Measurements from ENCODE around the gene NOL4L. TPM values are rescaled to one million over a fixed set of nuclear protein-coding genes. Genes with fewer than 3 reads are reported as not detected.

NOL4L gene
- total and polyA plus RNA-seq, 2 experiments from 2014 or later, result 38.8 to 39.2 TPM

- TF ChIP-seq CTCF (conservative IDR thresholded peaks at IDR 0.05; ENCODE audit: low read depth in 2 of 2) (peak; percentile 74 to 94), ZNF114 (CRISPR knock-in tag; IDR thresholded peaks at IDR 0.05) (no peak), JUNB (IDR thresholded peaks at IDR 0.05; ENCODE audit: unreplicated experiment) (no peak)
- TF ChIP-seq, protein P1, sequence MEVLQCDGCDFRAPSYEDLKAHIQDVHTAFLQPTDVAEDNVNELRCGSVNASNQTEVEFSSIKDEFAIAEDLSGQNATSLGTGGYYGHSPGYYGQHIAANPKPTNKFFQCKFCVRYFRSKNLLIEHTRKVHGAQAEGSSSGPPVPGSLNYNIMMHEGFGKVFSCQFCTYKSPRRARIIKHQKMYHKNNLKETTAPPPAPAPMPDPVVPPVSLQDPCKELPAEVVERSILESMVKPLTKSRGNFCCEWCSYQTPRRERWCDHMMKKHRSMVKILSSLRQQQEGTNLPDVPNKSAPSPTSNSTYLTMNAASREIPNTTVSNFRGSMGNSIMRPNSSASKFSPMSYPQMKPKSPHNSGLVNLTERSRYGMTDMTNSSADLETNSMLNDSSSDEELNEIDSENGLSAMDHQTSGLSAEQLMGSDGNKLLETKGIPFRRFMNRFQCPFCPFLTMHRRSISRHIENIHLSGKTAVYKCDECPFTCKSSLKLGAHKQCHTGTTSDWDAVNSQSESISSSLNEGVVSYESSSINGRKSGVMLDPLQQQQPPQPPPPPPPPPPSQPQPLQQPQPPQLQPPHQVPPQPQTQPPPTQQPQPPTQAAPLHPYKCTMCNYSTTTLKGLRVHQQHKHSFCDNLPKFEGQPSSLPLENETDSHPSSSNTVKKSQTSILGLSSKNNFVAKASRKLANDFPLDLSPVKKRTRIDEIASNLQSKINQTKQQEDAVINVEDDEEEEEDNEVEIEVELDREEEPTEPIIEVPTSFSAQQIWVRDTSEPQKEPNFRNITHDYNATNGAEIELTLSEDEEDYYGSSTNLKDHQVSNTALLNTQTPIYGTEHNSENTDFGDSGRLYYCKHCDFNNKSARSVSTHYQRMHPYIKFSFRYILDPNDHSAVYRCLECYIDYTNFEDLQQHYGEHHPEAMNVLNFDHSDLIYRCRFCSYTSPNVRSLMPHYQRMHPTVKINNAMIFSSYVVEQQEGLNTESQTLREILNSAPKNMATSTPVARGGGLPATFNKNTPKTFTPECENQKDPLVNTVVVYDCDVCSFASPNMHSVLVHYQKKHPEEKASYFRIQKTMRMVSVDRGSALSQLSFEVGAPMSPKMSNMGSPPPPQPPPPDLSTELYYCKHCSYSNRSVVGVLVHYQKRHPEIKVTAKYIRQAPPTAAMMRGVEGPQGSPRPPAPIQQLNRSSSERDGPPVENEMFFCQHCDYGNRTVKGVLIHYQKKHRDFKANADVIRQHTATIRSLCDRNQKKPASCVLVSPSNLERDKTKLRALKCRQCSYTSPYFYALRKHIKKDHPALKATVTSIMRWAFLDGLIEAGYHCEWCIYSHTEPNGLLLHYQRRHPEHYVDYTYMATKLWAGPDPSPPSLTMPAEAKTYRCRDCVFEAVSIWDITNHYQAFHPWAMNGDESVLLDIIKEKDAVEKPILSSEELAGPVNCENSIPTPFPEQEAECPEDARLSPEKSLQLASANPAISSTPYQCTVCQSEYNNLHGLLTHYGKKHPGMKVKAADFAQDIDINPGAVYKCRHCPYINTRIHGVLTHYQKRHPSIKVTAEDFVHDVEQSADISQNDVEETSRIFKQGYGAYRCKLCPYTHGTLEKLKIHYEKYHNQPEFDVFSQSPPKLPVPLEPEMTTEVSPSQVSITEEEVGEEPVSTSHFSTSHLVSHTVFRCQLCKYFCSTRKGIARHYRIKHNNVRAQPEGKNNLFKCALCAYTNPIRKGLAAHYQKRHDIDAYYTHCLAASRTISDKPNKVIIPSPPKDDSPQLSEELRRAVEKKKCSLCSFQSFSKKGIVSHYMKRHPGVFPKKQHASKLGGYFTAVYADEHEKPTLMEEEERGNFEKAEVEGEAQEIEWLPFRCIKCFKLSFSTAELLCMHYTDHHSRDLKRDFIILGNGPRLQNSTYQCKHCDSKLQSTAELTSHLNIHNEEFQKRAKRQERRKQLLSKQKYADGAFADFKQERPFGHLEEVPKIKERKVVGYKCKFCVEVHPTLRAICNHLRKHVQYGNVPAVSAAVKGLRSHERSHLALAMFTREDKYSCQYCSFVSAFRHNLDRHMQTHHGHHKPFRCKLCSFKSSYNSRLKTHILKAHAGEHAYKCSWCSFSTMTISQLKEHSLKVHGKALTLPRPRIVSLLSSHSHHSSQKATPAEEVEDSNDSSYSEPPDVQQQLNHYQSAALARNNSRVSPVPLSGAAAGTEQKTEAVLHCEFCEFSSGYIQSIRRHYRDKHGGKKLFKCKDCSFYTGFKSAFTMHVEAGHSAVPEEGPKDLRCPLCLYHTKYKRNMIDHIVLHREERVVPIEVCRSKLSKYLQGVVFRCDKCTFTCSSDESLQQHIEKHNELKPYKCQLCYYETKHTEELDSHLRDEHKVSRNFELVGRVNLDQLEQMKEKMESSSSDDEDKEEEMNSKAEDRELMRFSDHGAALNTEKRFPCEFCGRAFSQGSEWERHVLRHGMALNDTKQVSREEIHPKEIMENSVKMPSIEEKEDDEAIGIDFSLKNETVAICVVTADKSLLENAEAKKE (CRISPR knock-in tag; IDR thresholded peaks at IDR 0.05), result no peak
Observed at GRCh38 chr20:32484958-32485769, 100.0 kb downstream of the NOL4L start (continued).

GRCh38 chr20:32484225-32484957 lies 100.7 kb downstream of the NOL4L start:
- Mint-ChIP-seq H3K27me3 (ENCODE audit: insufficient read depth, low read depth, poor library complexity) (peaks cover 16% of the 10 kb centered on the region), H3K27ac (no peak overlapping the region), H3K4me1 (peaks cover 33% of the 10 kb centered on the region), H3K9me3 (peaks cover 11% of the 10 kb centered on the region; the same call in 2 of the 3 replicates), H3K36me3 (ENCODE audit: low read depth) (peaks cover 6% of the 10 kb centered on the region; the same call in 1 of the 3 replicates), H3K4me3 (peak overlapping the region; percentile 79)
- ATAC-seq (peak; percentile 12), DNase-seq (ENCODE audit: low spot score) (peak; percentile 78)
- Histone ChIP-seq H3F3A (replicated peaks; ENCODE audit: low read depth) (peaks cover 21% of the 10 kb centered on the region), H3K79me2 (replicated peaks; ENCODE audit: insufficient read depth) (peaks cover 30% of the 10 kb centered on the region), H3K27ac (ENCODE audit: low read depth) (peak overlapping the region; percentile 94), H3K4me1 (ENCODE audit: insufficient read depth) (peaks cover 34% of the 10 kb centered on the region), H3K4me3 (peak overlapping the region; percentile 90), H4K20me1 (replicated peaks; ENCODE audit: insufficient read depth) (peaks cover 20% of the 10 kb centered on the region), H3K9me2 (ENCODE audit: insufficient read depth) (no peaks in the 10 kb centered on the region), H2AFZ (peak overlapping the region; percentile 5), H3K27me3 (ENCODE audit: insufficient read depth) (no peaks in the 10 kb centered on the region), H3K4me2 (peak overlapping the region; percentile 74), H3K36me3 (ENCODE audit: insufficient read depth) (no peaks in the 10 kb centered on the region; the same call in 1 of the 2 replicates)
- TF ChIP-seq ZNF331 (CRISPR knock-in tag; IDR thresholded peaks at IDR 0.05; ENCODE audit: low read depth) (no peak), CREB1 (CRISPR knock-in tag; IDR thresholded peaks at IDR 0.05; ENCODE audit: low read depth) (no peak), EZH2phosphoT487 (IDR thresholded peaks at IDR 0.05; ENCODE audit: unreplicated experiment) (no peak), STAT1 (IDR thresholded peaks at IDR 0.05; ENCODE audit: unreplicated experiment) (no peak), ZNF114 (CRISPR knock-in tag; IDR thresholded peaks at IDR 0.05) (no peak), ETS1 (IDR thresholded peaks at IDR 0.05) (no peak)
- TF ChIP-seq, protein P2, sequence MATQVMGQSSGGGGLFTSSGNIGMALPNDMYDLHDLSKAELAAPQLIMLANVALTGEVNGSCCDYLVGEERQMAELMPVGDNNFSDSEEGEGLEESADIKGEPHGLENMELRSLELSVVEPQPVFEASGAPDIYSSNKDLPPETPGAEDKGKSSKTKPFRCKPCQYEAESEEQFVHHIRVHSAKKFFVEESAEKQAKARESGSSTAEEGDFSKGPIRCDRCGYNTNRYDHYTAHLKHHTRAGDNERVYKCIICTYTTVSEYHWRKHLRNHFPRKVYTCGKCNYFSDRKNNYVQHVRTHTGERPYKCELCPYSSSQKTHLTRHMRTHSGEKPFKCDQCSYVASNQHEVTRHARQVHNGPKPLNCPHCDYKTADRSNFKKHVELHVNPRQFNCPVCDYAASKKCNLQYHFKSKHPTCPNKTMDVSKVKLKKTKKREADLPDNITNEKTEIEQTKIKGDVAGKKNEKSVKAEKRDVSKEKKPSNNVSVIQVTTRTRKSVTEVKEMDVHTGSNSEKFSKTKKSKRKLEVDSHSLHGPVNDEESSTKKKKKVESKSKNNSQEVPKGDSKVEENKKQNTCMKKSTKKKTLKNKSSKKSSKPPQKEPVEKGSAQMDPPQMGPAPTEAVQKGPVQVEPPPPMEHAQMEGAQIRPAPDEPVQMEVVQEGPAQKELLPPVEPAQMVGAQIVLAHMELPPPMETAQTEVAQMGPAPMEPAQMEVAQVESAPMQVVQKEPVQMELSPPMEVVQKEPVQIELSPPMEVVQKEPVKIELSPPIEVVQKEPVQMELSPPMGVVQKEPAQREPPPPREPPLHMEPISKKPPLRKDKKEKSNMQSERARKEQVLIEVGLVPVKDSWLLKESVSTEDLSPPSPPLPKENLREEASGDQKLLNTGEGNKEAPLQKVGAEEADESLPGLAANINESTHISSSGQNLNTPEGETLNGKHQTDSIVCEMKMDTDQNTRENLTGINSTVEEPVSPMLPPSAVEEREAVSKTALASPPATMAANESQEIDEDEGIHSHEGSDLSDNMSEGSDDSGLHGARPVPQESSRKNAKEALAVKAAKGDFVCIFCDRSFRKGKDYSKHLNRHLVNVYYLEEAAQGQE (IDR thresholded peaks at IDR 0.05; ENCODE audit: unreplicated experiment), result no peak

Data from GM23338 (cell line).